PC-3 (cell line): ENCODE measurements around the gene ADAMTSL3.

Experiments used
- CTCF ChIP-seq: fragments of 300-600 bp; sonication (generic); conservative IDR thresholded peaks from 2 replicates; pipeline ENCODE4 v1.5.1; 2017; ENCODE audit warnings: antibody characterized with exemption, low read depth, mild to moderate bottlenecking, low read length
- EZH2phosphoT487 ChIP-seq: fragments of 300-600 bp; sonication (generic); IDR thresholded peaks from 2 replicates; pipeline ENCODE4 v1.6.1; 2018; ENCODE audit warnings: mild to moderate bottlenecking, antibody characterized with exemption, low read length, borderline replicate concordance

- TF ChIP-seq CTCF: no peak
- TF ChIP-seq EZH2phosphoT487: no peak
These were observed 316.5 kb downstream of the ADAMTSL3 start for GRCh38 chr15:83970295-83970890.
